ENCODE measurements around the gene C2orf42.
"Not testable (repeated sequence)": the region's sequence is repeated elsewhere in the genome, so short reads cannot be mapped to it uniquely, and the experiment has no call there.

C2orf42 gene

GRCh38 chr2:70132244-70133126, 58.3 kb downstream of the C2orf42 start:
- DNase-seq (ENCODE audit: low read depth in 1 of 2, low spot score in 1 of 2): no peak

- DNase-seq (ENCODE audit: low read depth in 1 of 2, low spot score in 1 of 2): not testable (repeated sequence)
Measured at GRCh38 chr2:70131344-70132143, 59.3 kb downstream of the C2orf42 start.

DNA sequence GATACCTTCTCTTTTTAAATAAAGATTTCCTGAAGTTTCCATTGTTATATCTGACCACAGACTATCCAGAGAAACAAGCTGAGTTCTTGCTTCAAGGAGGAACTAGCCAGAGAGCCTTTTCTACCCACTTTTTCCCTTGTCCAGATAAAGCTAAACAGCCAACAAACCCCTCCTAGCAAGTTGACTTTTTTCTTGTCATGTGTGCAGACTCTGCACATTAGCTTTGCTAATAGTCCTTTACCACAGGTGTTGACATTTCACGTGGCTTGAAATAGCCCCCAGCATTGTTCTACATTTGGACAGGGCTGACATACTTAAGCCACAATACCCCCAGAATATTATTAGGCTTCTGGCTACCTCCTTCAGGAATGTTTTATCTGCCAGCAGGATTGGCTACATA, 62.8 kb downstream of the C2orf42 start:
- DNase-seq (ENCODE audit: low read depth in 1 of 2, low spot score in 1 of 2): no peak

GRCh38 chr2:70126413-70126812, 64.4 kb downstream of the C2orf42 start:
- DNase-seq (ENCODE audit: low read depth in 1 of 2, low spot score in 1 of 2): no peak

- no peak for DNase-seq (ENCODE audit: low read depth in 1 of 2, low spot score in 1 of 2)
Measured at GRCh38 chr2:70125498-70125898, 65.3 kb downstream of the C2orf42 start.

DNA sequence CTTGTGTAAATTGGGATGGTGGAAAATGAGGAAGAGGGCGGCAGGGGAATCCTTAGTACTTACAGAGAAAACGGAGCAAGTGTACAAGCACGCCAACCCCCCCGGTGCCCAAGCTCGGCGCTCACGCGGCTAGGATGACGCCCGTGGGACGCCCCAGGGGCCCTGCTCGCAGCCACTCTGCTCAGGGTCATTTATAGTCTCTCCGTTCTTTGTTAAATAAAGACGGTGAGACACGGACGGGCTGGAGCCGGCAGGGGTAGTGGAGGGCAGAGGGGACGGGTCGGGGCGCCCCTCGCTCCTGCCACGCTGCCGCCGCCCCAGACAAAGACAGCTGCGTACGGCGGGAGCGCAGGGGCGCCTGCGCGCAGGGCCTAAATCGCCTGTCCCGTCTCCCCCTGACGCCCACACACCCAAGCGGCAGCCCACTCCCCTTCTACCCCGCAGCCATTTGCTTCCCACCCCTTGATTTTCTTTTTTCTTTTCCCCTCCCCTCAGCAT, 65.8 kb downstream of the C2orf42 start:
- peak in 1 of 2 donors; percentile 59 for DNase-seq (ENCODE audit: low read depth in 1 of 2, low spot score in 1 of 2)

DNA sequence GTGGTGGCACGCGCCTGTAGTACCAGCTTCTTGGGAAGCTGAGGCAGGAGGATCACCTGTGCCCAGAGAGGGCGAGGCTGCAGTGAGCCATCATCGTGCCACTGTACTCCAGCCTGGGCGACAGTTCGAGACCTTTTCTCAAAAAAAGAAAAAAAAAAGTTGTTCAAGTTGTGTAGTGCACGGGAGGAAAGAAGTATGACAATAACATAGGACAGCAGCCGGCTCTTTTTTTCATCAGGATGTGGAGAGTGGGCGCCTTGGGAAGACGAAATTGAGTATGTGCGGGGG, 67.0 kb downstream of the C2orf42 start:
- no peak for DNase-seq (ENCODE audit: low read depth in 1 of 2, low spot score in 1 of 2)

GRCh38 chr2:70123051-70123828, 67.6 kb downstream of the C2orf42 start:
- no peak for DNase-seq (ENCODE audit: low read depth in 1 of 2, low spot score in 1 of 2)

DNA sequence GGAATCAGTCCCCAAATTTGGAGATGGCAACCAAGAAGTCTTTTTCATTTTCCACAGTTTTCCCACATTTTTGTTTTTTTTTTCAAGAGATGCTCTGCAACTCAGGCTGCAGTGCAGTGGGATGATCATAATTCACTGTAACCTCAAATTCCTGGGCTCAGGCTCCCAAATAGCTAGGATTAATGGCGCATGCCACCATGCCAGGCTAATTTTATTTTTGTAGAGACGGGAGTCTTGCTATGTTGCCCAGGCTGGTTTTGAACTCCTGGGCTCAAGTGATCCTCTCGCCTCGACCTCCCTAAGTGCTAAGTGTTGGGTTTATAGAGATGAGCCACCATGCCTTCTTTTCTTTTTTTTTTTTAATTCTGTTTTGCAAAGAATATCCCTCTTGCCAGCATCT, 68.3 kb downstream of the C2orf42 start:
- DNase-seq (ENCODE audit: low read depth in 1 of 2, low spot score in 1 of 2): no peak

GRCh38 chr2:70121627-70122372, 69.0 kb downstream of the C2orf42 start:
- DNase-seq (ENCODE audit: low read depth in 1 of 2, low spot score in 1 of 2): no peak

DNA sequence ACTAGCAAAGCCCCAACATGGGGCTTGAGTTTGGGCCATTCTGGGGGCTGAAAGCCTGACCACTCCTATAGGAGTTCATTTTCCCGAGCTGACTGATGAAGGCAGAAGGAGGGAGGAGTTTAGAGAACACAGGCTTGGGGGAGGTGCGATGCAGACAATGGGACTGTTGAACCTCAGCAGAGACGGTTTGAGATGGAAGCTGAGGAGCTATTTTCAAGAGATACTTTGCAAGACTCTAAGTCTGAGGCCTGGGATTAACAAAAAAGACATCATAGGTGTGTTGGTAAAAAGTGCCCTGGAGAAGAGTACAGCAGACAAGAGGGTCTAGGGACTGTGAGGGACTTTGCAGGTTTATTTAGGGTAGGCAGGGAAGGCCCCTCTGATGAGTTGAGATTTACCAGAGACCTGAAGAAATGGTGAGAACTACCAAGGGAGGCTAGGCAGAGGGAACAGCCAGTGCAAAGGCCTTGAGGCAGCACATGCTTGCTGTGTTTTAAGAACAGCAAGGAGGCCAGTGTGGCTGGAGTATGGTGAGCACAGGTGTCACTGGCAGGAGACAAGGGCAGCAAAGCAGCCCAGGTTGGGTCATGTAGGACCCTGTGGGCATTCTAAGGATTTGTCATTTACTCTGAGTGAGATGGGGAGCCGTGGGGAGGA, 71.9 kb downstream of the C2orf42 start:
- DNase-seq (ENCODE audit: low read depth in 1 of 2, low spot score in 1 of 2): no peak

DNA sequence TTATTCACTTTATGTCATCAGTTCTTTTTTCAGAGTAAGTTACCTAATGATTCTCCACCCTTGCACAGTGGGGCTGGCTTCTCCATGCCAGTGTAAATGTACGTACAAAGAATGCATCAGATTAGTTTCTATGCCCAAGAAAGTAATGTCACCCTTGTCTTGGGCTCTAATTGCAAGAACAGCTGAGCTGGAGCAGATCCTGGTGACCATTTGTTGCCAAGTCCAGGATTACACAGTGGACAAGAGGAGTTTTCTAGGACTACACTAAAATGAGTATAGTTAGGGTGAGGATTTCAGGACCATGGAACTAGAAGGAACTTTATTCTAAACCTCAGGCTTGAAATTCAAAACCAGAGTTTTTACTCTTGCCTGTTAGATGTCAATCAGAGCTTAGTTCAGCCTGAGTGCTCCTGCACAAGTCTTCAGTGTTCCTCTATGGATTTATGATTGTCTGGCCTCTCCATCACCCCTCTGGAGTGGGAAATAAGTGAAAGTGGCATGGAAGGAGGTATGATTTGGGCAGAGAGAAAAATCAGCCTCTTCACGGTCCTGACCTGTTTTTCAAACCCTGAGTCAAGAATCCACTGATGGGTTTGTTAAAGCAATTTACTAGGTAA, 73.8 kb downstream of the C2orf42 start:
- no peak for DNase-seq (ENCODE audit: low read depth in 1 of 2, low spot score in 1 of 2)

DNA sequence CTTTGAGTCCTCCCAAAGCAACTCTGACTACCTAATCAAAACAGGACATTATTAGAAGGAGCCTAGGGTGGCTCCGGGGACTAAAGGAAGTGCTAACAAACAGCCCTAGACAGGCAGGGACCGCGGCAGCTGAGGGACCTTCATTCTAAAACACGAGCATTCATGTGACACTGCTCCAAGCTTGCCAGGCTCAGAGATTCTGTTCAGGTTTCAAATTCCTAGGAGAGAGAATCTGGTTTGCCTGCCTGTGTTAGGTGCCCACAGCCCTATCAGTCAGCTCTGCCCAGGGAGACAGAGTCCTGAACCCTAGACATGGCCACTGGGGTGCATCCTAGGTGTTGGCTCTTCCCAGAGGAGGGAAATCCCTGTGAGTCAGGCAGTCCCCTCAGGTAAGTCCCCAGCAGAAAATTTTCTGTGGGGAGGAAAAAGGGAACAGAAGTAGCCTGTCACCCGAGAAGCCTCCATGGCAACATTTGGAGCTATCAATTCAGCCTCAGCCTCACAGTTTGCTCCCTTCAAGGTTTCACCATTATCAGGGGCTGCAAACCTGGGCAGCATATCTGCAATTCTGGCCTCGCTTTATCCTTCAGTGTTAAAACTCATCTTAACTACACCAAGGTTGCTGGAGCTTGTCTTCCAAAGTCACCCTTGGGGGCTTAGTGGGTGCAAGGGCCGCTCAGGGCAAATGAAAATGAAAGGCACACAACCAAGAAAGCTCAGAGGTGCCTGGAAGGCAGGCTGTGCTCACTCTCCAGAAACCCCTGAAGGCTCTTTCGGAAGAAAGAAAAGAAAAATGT, 75.0 kb downstream of the C2orf42 start:
- DNase-seq (ENCODE audit: low read depth in 1 of 2, low spot score in 1 of 2): no peak

DNA sequence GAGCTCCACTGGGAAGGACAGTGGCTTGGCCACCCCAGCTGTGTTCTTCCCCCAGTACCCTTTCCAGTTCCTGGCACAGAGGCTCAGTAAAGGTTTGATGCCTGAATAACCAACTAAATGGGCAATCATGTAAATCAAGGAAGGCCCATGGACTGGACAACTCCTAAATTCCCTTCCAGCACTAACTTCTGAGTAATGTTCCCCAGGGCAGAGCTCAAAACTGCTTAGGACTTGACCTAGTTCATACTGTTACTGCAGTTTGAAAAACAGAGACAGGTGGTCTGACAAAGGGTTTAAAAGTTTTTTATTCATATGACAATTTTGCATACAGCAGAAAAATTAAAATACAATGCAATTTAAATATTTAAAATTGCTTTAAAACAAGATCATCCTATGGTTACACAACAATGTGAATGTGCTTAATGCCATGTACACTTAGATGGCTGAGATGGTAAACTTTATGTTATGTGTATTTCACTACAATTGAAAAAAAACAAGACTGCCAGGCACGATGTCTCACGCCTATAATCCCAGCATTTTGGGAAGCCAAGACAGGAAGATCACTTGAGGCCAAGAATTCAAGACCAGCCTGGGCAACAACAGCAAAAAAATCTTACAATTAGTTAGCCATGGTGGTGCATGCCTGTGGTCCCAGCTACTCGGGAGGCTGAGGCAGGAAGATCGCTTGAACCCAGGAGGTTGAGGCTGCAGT, 77.3 kb downstream of the C2orf42 start:
- DNase-seq (ENCODE audit: low read depth in 1 of 2, low spot score in 1 of 2): no peak

GRCh38 chr2:70111752-70112591, 78.8 kb downstream of the C2orf42 start:
- DNase-seq (ENCODE audit: low read depth in 1 of 2, low spot score in 1 of 2): no peak

GRCh38 chr2:70110397-70110796, 80.4 kb downstream of the C2orf42 start:
- not testable (repeated sequence) for DNase-seq (ENCODE audit: low read depth in 1 of 2, low spot score in 1 of 2)

- not testable (repeated sequence) for DNase-seq (ENCODE audit: low read depth in 1 of 2, low spot score in 1 of 2)
Measured at GRCh38 chr2:70106138-70106537, 84.7 kb downstream of the C2orf42 start.
